Measurements from ENCODE around the gene RPL27.

RPL27 gene

GRCh38 chr17:43014020-43014648 lies 15.9 kb downstream of the RPL27 start:
- DNase-seq (ENCODE audit: low read depth, low spot score): no peak
- peaks cover 7% of the 10 kb centered on the region; the same call in 1 of the 2 replicates for H3K4me1 ChIP-seq (ENCODE audit: control insufficient read depth, insufficient read depth, low read length)
- no CpG with 5 or more reads among the region's 12 CpGs for WGBS (ENCODE audit: insufficient coverage, insufficient read length)
- no peaks in the 10 kb centered on the region for H3K27me3 ChIP-seq (ENCODE audit: control insufficient read depth, insufficient read depth, low read length)
- H3K36me3 ChIP-seq (ENCODE audit: control insufficient read depth, insufficient read depth, low read length): peaks cover 27% of the 10 kb centered on the region
- H3K9me3 ChIP-seq (ENCODE audit: control insufficient read depth, insufficient read depth, low read length): no peaks in the 10 kb centered on the region
- H3K27ac ChIP-seq (ENCODE audit: low read length): no peak overlapping the region
- H3K4me3 ChIP-seq (ENCODE audit: low read length): no peak overlapping the region

DNA sequence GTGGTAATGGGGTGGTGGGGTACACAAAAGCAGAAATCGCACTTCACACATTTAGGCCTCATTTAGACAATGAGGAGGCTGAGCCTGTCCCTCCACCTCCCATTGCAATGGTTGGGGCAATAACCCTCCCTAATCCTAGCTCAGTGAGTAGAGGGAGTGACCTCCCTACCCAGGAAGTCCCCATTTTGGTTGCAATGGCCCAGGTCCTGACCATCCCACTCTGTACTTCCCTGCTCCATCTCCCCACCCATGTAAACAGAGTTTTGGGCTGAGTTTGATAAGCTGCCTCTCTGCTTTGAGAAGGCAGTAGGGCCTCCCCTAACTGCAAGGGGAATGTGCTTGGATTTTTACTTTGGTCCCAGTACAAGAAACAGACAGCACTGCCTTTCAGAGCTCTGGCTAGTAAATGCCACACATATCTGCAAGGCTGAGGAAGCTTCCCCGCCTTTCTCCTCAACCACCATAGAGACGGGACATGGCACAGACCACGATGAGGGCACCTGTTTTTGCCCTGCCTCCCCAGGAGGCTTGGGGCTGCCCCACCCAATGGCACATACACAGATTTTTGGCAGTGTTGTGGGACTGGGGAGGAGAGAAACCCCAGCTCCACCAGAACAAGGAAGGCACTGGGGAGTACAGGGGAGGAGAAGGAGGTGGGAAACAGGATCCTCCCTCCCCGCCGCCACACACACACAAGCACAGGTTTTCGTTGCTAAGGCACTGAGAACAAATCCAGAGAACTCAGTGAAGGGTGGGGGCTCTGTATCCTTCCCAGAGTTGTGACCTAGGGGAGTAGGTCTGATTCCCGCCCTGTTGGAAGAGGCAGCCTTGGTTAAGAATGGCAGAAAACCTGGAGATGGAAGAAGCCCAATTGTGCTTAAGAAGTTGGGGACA lies 16.7 kb downstream of the RPL27 start:
- Histone ChIP-seq H3K27ac (ENCODE audit: low read length) (no peak overlapping the region), H3K36me3 (ENCODE audit: control insufficient read depth, insufficient read depth, low read length) (peaks cover 27% of the 10 kb centered on the region), H3K27me3 (ENCODE audit: control insufficient read depth, insufficient read depth, low read length) (no peaks in the 10 kb centered on the region), H3K4me3 (ENCODE audit: low read length) (no peak overlapping the region), H3K9me3 (ENCODE audit: control insufficient read depth, insufficient read depth, low read length) (no peaks in the 10 kb centered on the region), H3K4me1 (ENCODE audit: control insufficient read depth, insufficient read depth, low read length) (peaks cover 7% of the 10 kb centered on the region; the same call in 1 of the 2 replicates)
- WGBS (ENCODE audit: insufficient coverage, insufficient read length): no CpG with 5 or more reads among the region's 8 CpGs
- DNase-seq (ENCODE audit: low read depth, low spot score): no peak

GRCh38 chr17:43015579-43015978 lies 17.4 kb downstream of the RPL27 start:
- WGBS (ENCODE audit: insufficient coverage, insufficient read length): no CpG with 5 or more reads among the region's 9 CpGs
- Histone ChIP-seq H3K9me3 (ENCODE audit: control insufficient read depth, insufficient read depth, low read length) (no peaks in the 10 kb centered on the region), H3K4me3 (ENCODE audit: low read length) (no peak overlapping the region), H3K27ac (ENCODE audit: low read length) (no peak overlapping the region), H3K27me3 (ENCODE audit: control insufficient read depth, insufficient read depth, low read length) (no peaks in the 10 kb centered on the region), H3K4me1 (ENCODE audit: control insufficient read depth, insufficient read depth, low read length) (peaks cover 7% of the 10 kb centered on the region; the same call in 1 of the 2 replicates), H3K36me3 (ENCODE audit: control insufficient read depth, insufficient read depth, low read length) (peaks cover 27% of the 10 kb centered on the region)
- DNase-seq (ENCODE audit: low read depth, low spot score): no peak

GRCh38 chr17:43016216-43016615 lies 18.0 kb downstream of the RPL27 start:
- DNase-seq (ENCODE audit: low read depth, low spot score): no peak
- WGBS (ENCODE audit: insufficient coverage, insufficient read length): no CpG with 5 or more reads among the region's 7 CpGs
- Histone ChIP-seq H3K9me3 (ENCODE audit: control insufficient read depth, insufficient read depth, low read length) (no peaks in the 10 kb centered on the region), H3K27ac (ENCODE audit: low read length) (no peak overlapping the region), H3K4me3 (ENCODE audit: low read length) (no peak overlapping the region), H3K36me3 (ENCODE audit: control insufficient read depth, insufficient read depth, low read length) (peaks cover 27% of the 10 kb centered on the region), H3K27me3 (ENCODE audit: control insufficient read depth, insufficient read depth, low read length) (no peaks in the 10 kb centered on the region), H3K4me1 (ENCODE audit: control insufficient read depth, insufficient read depth, low read length) (peaks cover 7% of the 10 kb centered on the region; the same call in 1 of the 2 replicates)

DNA sequence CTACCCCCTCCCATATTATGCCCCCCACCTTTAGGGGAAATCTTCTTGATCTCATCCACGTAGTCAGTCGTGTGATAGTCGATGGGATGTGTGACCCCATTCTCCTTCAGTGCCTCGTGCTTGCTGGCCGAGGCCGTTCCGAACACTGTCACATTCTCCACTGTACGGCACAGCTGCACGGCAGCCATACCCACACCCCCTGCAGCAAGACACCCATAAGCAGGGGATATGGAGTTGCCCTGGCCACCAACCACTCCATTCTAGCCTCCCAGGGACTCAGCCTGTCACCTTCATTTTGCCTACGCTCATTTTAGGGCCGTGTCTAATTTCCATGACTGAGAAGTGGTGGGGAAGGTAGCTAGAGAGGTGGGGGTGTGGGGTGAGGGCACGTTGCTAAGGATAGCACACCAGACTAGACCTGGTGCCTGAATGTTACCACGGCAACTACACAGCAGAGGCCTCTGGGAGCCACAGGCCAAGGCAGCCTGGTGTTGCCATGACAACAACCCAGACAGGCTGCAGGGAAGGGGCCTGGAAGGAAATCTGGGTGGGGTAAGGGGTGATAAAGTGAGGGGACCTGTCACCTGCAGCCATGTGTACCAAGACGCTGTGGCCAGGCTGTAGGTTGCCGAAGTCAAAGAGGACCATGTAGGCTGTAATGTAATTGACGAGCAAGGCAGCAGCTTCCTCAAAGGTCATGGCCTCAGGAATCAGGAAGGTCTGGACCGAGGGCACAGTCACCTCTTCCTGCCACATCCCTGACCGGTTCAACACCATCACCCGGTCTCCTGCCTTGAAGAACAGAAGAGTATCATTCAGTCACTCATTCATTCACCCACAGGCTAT lies 20.0 kb downstream of the RPL27 start:
- WGBS (ENCODE audit: insufficient coverage, insufficient read length): no CpG with 5 or more reads among the region's 19 CpGs
- H3K4me1 ChIP-seq (ENCODE audit: control insufficient read depth, insufficient read depth, low read length): peaks cover 6% of the 10 kb centered on the region; the same call in 1 of the 2 replicates
- peaks cover 27% of the 10 kb centered on the region for H3K36me3 ChIP-seq (ENCODE audit: control insufficient read depth, insufficient read depth, low read length)
- no peak overlapping the region for H3K4me3 ChIP-seq (ENCODE audit: low read length)
- no peaks in the 10 kb centered on the region for H3K9me3 ChIP-seq (ENCODE audit: control insufficient read depth, insufficient read depth, low read length)
- no peak for DNase-seq (ENCODE audit: low read depth, low spot score)
- no peaks in the 10 kb centered on the region for H3K27me3 ChIP-seq (ENCODE audit: control insufficient read depth, insufficient read depth, low read length)
- H3K27ac ChIP-seq (ENCODE audit: low read length): no peak overlapping the region

DNA sequence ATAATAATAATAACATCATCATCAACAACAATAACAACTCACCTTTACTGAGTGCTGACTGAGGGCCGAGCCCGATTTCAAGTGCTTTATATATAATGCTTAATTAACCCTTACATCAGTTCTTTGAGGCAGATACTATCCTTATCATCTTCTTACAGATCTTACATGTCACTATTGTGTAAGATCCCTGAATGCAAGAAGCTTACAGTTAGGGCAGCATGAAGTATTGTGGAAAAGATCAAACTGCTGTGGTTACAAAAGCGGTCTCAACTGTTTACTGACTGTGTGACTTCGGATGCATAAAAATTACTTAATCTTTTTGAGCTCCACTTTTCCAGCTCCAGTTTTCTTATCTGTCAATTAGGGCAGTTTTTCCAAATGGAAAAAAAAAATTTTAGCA lies 20.7 kb downstream of the RPL27 start:
- no peak for DNase-seq (ENCODE audit: low read depth, low spot score)
- no peaks in the 10 kb centered on the region for H3K27me3 ChIP-seq (ENCODE audit: control insufficient read depth, insufficient read depth, low read length)
- peaks cover 27% of the 10 kb centered on the region for H3K36me3 ChIP-seq (ENCODE audit: control insufficient read depth, insufficient read depth, low read length)
- no peak overlapping the region for H3K4me3 ChIP-seq (ENCODE audit: low read length)
- H3K27ac ChIP-seq (ENCODE audit: low read length): no peak overlapping the region
- peaks cover 6% of the 10 kb centered on the region; the same call in 1 of the 2 replicates for H3K4me1 ChIP-seq (ENCODE audit: control insufficient read depth, insufficient read depth, low read length)
- H3K9me3 ChIP-seq (ENCODE audit: control insufficient read depth, insufficient read depth, low read length): no peaks in the 10 kb centered on the region
- no CpG with 5 or more reads among the region's 4 CpGs for WGBS (ENCODE audit: insufficient coverage, insufficient read length)

DNA sequence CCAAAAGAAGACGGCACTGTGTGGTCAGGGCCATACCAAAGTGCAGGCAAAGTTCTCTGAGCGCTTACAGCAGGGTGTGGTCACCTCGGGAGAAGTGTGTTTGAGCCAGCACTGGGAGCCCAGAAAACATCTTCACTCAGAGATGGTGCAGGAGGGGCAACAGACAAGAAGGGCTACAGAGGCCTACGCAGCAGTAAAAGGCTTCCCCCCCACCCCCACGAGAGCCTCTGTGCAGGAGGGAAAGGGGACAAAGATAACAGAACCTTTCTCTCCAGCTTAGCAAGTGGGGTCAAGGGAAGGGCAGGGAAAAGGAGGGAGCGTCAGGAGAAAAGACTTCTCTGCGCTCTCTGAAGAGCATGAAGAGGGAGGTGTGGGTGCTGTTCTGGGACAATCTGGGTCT lies 21.2 kb downstream of the RPL27 start:
- H3K27ac ChIP-seq (ENCODE audit: low read length): no peak overlapping the region
- DNase-seq (ENCODE audit: low read depth, low spot score): no peak
- peaks cover 4% of the 10 kb centered on the region; the same call in 1 of the 2 replicates for H3K4me1 ChIP-seq (ENCODE audit: control insufficient read depth, insufficient read depth, low read length)
- H3K36me3 ChIP-seq (ENCODE audit: control insufficient read depth, insufficient read depth, low read length): peaks cover 27% of the 10 kb centered on the region
- no peaks in the 10 kb centered on the region for H3K27me3 ChIP-seq (ENCODE audit: control insufficient read depth, insufficient read depth, low read length)
- no CpG with 5 or more reads among the region's 7 CpGs for WGBS (ENCODE audit: insufficient coverage, insufficient read length)
- no peak overlapping the region for H3K4me3 ChIP-seq (ENCODE audit: low read length)
- no peaks in the 10 kb centered on the region for H3K9me3 ChIP-seq (ENCODE audit: control insufficient read depth, insufficient read depth, low read length)

GRCh38 chr17:43020030-43020621 lies 21.9 kb downstream of the RPL27 start:
- Histone ChIP-seq H3K27me3 (ENCODE audit: control insufficient read depth, insufficient read depth, low read length) (no peaks in the 10 kb centered on the region), H3K4me3 (ENCODE audit: low read length) (no peak overlapping the region), H3K27ac (ENCODE audit: low read length) (no peak overlapping the region), H3K9me3 (ENCODE audit: control insufficient read depth, insufficient read depth, low read length) (no peaks in the 10 kb centered on the region), H3K4me1 (ENCODE audit: control insufficient read depth, insufficient read depth, low read length) (peaks cover 4% of the 10 kb centered on the region; the same call in 1 of the 2 replicates), H3K36me3 (ENCODE audit: control insufficient read depth, insufficient read depth, low read length) (peaks cover 25% of the 10 kb centered on the region)
- no CpG with 5 or more reads among the region's 6 CpGs for WGBS (ENCODE audit: insufficient coverage, insufficient read length)
- DNase-seq (ENCODE audit: low read depth, low spot score): no peak

DNA sequence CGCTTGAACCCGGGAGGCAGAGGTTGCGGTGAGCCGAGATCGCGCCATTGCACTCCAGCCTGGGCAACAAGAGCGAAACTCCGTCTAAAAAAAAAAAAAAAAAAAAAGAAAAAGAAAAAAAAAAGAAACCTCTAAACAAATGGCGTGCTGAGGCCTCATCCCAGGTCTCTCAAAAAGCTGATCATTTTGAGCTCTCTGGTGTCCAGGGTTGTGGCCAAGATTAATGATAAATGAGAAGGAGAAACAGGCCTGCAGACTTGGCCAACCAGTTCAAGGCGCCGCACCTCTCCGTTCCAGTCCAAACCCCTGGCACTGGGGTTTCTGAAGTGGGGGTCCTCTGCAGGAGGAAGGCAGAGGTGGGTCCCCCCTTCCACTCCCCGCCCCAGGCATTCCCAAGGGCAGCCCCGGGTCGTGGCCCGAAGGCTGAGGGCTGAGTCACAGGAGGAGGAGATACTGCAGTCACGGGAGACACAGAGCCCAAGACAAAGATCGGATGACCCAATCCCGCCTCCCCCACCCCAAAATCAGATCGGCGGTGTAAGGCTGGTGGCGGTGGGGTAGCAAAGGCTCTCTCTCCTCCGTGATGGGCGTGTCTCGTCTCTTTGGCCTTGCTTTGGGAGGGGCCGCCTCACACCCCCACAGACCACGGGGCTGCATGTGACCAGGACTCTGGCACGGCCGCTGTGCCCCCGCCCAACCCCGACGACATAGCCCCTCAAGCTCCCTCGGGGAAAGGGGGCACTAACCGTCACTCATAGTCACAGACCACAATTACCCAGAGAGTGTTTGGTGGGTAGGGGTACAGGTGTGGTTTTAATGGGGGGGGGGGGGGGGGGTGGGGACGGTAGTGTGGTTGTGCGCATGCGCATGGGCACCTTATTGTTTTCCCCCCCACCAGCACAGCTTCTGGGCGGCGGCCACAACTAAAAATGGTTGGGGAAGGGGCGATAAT lies 22.8 kb downstream of the RPL27 start:
- H3K4me1 ChIP-seq (ENCODE audit: control insufficient read depth, insufficient read depth, low read length): peaks cover 2% of the 10 kb centered on the region; the same call in 1 of the 2 replicates
- no peaks in the 10 kb centered on the region for H3K9me3 ChIP-seq (ENCODE audit: control insufficient read depth, insufficient read depth, low read length)
- H3K27me3 ChIP-seq (ENCODE audit: control insufficient read depth, insufficient read depth, low read length): no peaks in the 10 kb centered on the region
- DNase-seq (ENCODE audit: low read depth, low spot score): no peak
- peak overlapping the region; percentile 60 for H3K4me3 ChIP-seq (ENCODE audit: low read length)
- no CpG with 5 or more reads among the region's 40 CpGs for WGBS (ENCODE audit: insufficient coverage, insufficient read length)
- no peak overlapping the region for H3K27ac ChIP-seq (ENCODE audit: low read length)
- H3K36me3 ChIP-seq (ENCODE audit: control insufficient read depth, insufficient read depth, low read length): peaks cover 15% of the 10 kb centered on the region
